HepG2 (cell line): Measurements from ENCODE around the gene TP73. TPM values are rescaled to one million over a fixed set of nuclear protein-coding genes. Genes with fewer than 3 reads are reported as not detected.
A peak's percentile ranks its signal among the peaks of the same experiment; 100 is the strongest.

Experiments used
- ATAD3A ChIP-seq: sonication (generic); formaldehyde crosslinking; IDR thresholded peaks from 2 replicates; pipeline ENCODE4 v1.4.0; 2020; ENCODE audit warnings: missing genetic modification reagents
- ATRX ChIP-seq: sonication (generic); formaldehyde crosslinking; IDR thresholded peaks from 2 replicates; pipeline ENCODE4 v1.4.0; 2020; ENCODE audit warnings: missing genetic modification reagents, borderline replicate concordance
- CBX5 ChIP-seq: sonication (generic); formaldehyde crosslinking; IDR thresholded peaks from 2 replicates; pipeline ENCODE4 v1.4.0; 2020; ENCODE audit warnings: missing genetic modification reagents, borderline replicate concordance
- CTCF ChIP-seq: sonication (generic); formaldehyde crosslinking; IDR thresholded peaks from 2 replicates; pipeline ENCODE4 v1.5.0; 2020; ENCODE audit warnings: mild to moderate bottlenecking, missing genetic modification reagents, moderate library complexity
- DPF2 ChIP-seq: sonication (generic); formaldehyde crosslinking; IDR thresholded peaks from 2 replicates; pipeline ENCODE4 v1.4.0; 2020; ENCODE audit warnings: mild to moderate bottlenecking, low read depth, missing genetic modification reagents, borderline replicate concordance
- EEA1 ChIP-seq: sonication (generic); formaldehyde crosslinking; IDR thresholded peaks from 2 replicates; pipeline ENCODE4 v1.5.1; 2020; ENCODE audit warnings: mild to moderate bottlenecking, missing genetic modification reagents, borderline replicate concordance
- HOXA5 ChIP-seq: sonication (generic); formaldehyde crosslinking; IDR thresholded peaks from 2 replicates; pipeline ENCODE4 v1.4.0; 2020; ENCODE audit warnings: missing genetic modification reagents
- KDM2A ChIP-seq: sonication (generic); formaldehyde crosslinking; IDR thresholded peaks from 2 replicates; pipeline ENCODE4 v1.4.0; 2020; ENCODE audit warnings: low read depth, missing genetic modification reagents, borderline replicate concordance
- RXRA ChIP-seq: sonication (generic); formaldehyde crosslinking; IDR thresholded peaks from 2 replicates; pipeline ENCODE4 v1.5.1; 2020; ENCODE audit warnings: missing genetic modification reagents
- SALL1 ChIP-seq: sonication (generic); formaldehyde crosslinking; IDR thresholded peaks from 2 replicates; pipeline ENCODE4 v1.8.0; 2022; ENCODE audit warnings: mild to moderate bottlenecking, missing genetic modification reagents
- SP1 ChIP-seq, 2 experiments: fragments of 450-650 bp in 1 of 2; sonication (generic) in 1 of 2; formaldehyde crosslinking in 1 of 2; IDR thresholded peaks; 2 replicates each; pipeline versions ENCODE4 v1.4.0 to v1.6.1; 2016 to 2020; ENCODE audit warnings: missing genetic modification reagents in 1 of 2
- UBTF ChIP-seq: sonication (generic); formaldehyde crosslinking; IDR thresholded peaks from 2 replicates; pipeline ENCODE4 v1.4.0; 2020; ENCODE audit warnings: mild to moderate bottlenecking, missing genetic modification reagents
- ZNF382 ChIP-seq: sonication (generic); formaldehyde crosslinking; IDR thresholded peaks from 2 replicates; pipeline ENCODE4 v1.5.0; 2020; ENCODE audit warnings: missing genetic modification reagents, mild to moderate bottlenecking, borderline replicate concordance
- ZNF761 ChIP-seq: sonication (generic); formaldehyde crosslinking; conservative IDR thresholded peaks from 2 replicates; pipeline ENCODE4 v1.4.0; 2020; ENCODE audit warnings: mild to moderate bottlenecking, missing genetic modification reagents
- ZSCAN29 ChIP-seq: sonication (generic); formaldehyde crosslinking; conservative IDR thresholded peaks from 2 replicates; pipeline ENCODE4 v1.4.0; 2020; ENCODE audit warnings: mild to moderate bottlenecking, missing genetic modification reagents
- ZSCAN9 ChIP-seq: IDR thresholded peaks from 2 replicates; pipeline ENCODE4 v1.6.1; 2016; ENCODE audit warnings: borderline replicate concordance
- polyA plus RNA-seq, 8 experiments: library from polyadenylated mRNA; depleted of rRNA in 3 of 8; stranded (reverse) in 7 of 8; unstranded in 1 of 8; fragments of >200 nt; fragmentation: Illumina TruSeq in 4 of 8; extraction: Trizol in 4 of 8; gene quantifications; 2 replicates each; pipeline versions ENCODE4 v1.2.1 to v1.2.3, GENCODE V29; 2011 to 2016; ENCODE audit warnings: low read depth in 4 of 8, missing spikeins in 1 of 8, mixed read lengths in 1 of 8; ENCODE audit not compliant: insufficient read depth in 1 of 8
- total RNA-seq, 5 experiments: library from RNA; depleted of rRNA; stranded (reverse); fragments of >200 nt; fragmentation: Illumina TruSeq; extraction: Trizol; gene quantifications; 2 replicates each; pipeline ENCODE4 v1.2.3, GENCODE V29; 2016; ENCODE audit warnings: low read depth in 1 of 5
- TF ChIP-seq, protein P1 (sequence below): fragments of 450-650 bp; IDR thresholded peaks from 2 replicates; pipeline ENCODE4 v1.6.1; 2016
- TF ChIP-seq, protein P2 (sequence below): sonication (generic); formaldehyde crosslinking; IDR thresholded peaks from 2 replicates; pipeline ENCODE4 v1.4.0; 2020; ENCODE audit warnings: mild to moderate bottlenecking, missing genetic modification reagents
- TF ChIP-seq, protein P3 (sequence below): sonication (generic); formaldehyde crosslinking; IDR thresholded peaks from 2 replicates; pipeline ENCODE4 v1.4.0; 2020; ENCODE audit warnings: missing genetic modification reagents
- TF ChIP-seq, protein P4 (sequence below): sonication (generic); formaldehyde crosslinking; IDR thresholded peaks from 2 replicates; pipeline ENCODE4 v1.4.0; 2020; ENCODE audit warnings: mild to moderate bottlenecking, missing genetic modification reagents

The TP73 gene
- total and polyA plus RNA-seq, 2 of the 13 experiments (the other 11 are each of a cell fraction or from before 2014, with no cell fraction given): 0.49 to 1.1 TPM

DNA sequence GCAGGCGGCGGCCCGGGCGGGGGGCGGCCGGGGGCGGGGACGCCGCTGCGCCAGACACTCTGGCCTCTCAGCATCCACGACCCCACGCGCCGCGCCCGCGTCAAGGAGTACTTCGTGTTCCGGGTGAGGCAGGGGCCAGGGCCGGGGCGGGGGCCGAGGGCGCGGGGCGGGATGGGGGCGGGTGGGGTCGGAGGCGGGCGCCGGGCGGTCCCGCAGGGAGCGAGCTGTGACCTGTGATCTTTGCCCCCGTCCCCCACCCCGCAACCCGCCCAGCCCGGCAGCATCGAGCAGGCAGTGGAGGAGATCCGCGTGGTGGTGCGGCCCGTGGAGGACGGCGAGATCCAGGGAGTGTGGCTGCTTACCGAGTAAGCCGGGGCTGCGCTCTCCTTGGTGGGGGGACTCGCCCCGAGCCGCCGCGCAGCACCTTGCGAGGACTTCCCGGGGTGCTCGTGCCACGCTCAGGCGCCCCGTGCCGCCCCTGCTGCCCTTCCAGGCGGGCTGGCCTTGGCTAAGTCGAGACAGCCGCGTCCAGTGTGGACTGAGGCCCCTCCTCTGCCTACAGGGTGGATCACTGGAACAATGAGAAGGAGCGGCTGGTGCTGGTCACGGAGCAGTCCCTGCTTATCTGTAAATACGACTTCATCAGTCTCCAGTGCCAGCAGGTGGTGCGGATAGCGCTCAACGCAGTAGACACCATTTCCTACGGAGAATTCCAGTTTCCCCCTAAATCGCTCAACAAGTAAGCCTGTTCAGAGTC, 27.0 kb upstream of the TP73 start (continued):
- TF ChIP-seq, protein P1, sequence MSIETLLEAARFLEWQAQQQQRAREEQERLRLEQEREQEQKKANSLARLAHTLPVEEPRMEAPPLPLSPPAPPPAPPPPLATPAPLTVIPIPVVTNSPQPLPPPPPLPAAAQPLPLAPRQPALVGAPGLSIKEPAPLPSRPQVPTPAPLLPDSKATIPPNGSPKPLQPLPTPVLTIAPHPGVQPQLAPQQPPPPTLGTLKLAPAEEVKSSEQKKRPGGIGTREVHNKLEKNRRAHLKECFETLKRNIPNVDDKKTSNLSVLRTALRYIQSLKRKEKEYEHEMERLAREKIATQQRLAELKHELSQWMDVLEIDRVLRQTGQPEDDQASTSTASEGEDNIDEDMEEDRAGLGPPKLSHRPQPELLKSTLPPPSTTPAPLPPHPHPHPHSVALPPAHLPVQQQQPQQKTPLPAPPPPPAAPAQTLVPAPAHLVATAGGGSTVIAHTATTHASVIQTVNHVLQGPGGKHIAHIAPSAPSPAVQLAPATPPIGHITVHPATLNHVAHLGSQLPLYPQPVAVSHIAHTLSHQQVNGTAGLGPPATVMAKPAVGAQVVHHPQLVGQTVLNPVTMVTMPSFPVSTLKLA: no peak
- TF ChIP-seq SALL1: peak; percentile 71
- TF ChIP-seq ATAD3A: no peak
- peak; percentile 69; the same call in 1 of the 2 replicates for TF ChIP-seq EEA1
- TF ChIP-seq, protein P2, sequence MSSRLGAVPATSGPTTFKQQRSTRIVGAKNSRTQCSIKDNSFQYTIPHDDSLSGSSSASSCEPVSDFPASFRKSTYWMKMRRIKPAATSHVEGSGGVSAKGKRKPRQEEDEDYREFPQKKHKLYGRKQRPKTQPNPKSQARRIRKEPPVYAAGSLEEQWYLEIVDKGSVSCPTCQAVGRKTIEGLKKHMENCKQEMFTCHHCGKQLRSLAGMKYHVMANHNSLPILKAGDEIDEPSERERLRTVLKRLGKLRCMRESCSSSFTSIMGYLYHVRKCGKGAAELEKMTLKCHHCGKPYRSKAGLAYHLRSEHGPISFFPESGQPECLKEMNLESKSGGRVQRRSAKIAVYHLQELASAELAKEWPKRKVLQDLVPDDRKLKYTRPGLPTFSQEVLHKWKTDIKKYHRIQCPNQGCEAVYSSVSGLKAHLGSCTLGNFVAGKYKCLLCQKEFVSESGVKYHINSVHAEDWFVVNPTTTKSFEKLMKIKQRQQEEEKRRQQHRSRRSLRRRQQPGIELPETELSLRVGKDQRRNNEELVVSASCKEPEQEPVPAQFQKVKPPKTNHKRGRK (CRISPR knock-in tag): no peak
- TF ChIP-seq ZNF382: no peak
- TF ChIP-seq ZSCAN9 (CRISPR knock-in tag): no peak
- TF ChIP-seq CBX5: no peak
- TF ChIP-seq, protein P3, sequence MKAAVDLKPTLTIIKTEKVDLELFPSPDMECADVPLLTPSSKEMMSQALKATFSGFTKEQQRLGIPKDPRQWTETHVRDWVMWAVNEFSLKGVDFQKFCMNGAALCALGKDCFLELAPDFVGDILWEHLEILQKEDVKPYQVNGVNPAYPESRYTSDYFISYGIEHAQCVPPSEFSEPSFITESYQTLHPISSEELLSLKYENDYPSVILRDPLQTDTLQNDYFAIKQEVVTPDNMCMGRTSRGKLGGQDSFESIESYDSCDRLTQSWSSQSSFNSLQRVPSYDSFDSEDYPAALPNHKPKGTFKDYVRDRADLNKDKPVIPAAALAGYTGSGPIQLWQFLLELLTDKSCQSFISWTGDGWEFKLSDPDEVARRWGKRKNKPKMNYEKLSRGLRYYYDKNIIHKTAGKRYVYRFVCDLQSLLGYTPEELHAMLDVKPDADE: no peak
- TF ChIP-seq UBTF: peak; percentile 90
- TF ChIP-seq ZNF761 (CRISPR knock-in tag): no peak
- peak; percentile 42; the same call in 1 of the 2 replicates for TF ChIP-seq CTCF (CRISPR knock-in tag)
- no peak for TF ChIP-seq ZSCAN29
- TF ChIP-seq DPF2: no peak
- TF ChIP-seq, protein P4, sequence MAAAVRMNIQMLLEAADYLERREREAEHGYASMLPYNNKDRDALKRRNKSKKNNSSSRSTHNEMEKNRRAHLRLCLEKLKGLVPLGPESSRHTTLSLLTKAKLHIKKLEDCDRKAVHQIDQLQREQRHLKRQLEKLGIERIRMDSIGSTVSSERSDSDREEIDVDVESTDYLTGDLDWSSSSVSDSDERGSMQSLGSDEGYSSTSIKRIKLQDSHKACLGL (CRISPR knock-in tag): peak; percentile 70; the same call in 1 of the 2 replicates
- TF ChIP-seq ATRX (CRISPR knock-in tag): no peak
- no peak for TF ChIP-seq HOXA5
- peak; percentile 45; the same call in 1 of the 2 replicates for TF ChIP-seq KDM2A (CRISPR knock-in tag)
- peak; percentile 40; the same call in 1 of the 2 replicates for TF ChIP-seq RXRA
- TF ChIP-seq SP1 (IDR thresholded peaks at IDR 0.05): no peak
- TF ChIP-seq SP1 (CRISPR knock-in tag; IDR thresholded peaks at IDR 0.05): no peak
